HepG2 (cell line): Measurements from ENCODE around the gene TMUB1. TPM values are rescaled to one million over a fixed set of nuclear protein-coding genes. Genes with fewer than 3 reads are reported as not detected.

Experiments used
- ATAC-seq: fragments of 200-7000 bp; cut with Tn5 transposase; 3 replicates; pipeline ENCODE4 v1.9.1; 2020; ENCODE audit warnings: mild to moderate bottlenecking, moderate library complexity
- BruUV-seq: library from RNA; stranded (reverse); fragments of 400-500 nt; replicated peaks from 2 replicates; lab custom pipeline; 2021; lab: Mats Ljungman, UMichigan
- CTCF ChIA-PET: fragments of 300-600 bp; formaldehyde crosslinking; extraction: SDS; loops from one replicate; lab custom pipeline; 2021; ENCODE audit warnings: low total read pairs, inconsistent platforms, low intra/inter-chr PET ratio; lab: Yijun Ruan, JAX
- POLR2A ChIA-PET: fragments of 350-600 bp; sonication (Branson Sonifier 250); formaldehyde crosslinking; loops from one replicate; lab custom pipeline; 2020; ENCODE audit warnings: antibody characterized with exemption, inconsistent platforms; lab: Yijun Ruan, JAX
- DNase-seq: peaks from one replicate; pipeline ENCODE4 v3.0.0-alpha.2; 2015; ENCODE audit warnings: low spot score
- FAIRE-seq: peaks from 3 replicates; lab custom pipeline; 2011; peaks lifted over from hg19 to GRCh38; lab: Jason Lieb, UNC
- H2AFZ ChIP-seq: one replicate; pipeline ENCODE4 v1.6.1; 2011; ENCODE audit warnings: low read length, inconsistent platforms
- H3K27ac ChIP-seq: fragments of 300-600 bp; 3 replicates; pipeline ENCODE4 v1.8.0; 2011; ENCODE audit warnings: mixed run types, mild to moderate bottlenecking, mixed read lengths, low read length, inconsistent platforms; ENCODE audit not compliant: insufficient read depth; ENCODE audit errors: extremely low read length
- H3K27me3 ChIP-seq, 2 experiments: fragments of 200-600 bp in 1 of 2; 2 replicates in 1 of 2; 3 replicates in 1 of 2; pipeline versions ENCODE4 v1.6.0 to v1.8.0; 2011; ENCODE audit warnings: low read length in 2 of 2, mild to moderate bottlenecking in 2 of 2, moderate library complexity in 2 of 2, inconsistent platforms in 1 of 2; ENCODE audit not compliant: insufficient read depth in 2 of 2, control insufficient read depth in 1 of 2
- H3K36me3 ChIP-seq, 2 experiments: fragments of 200-600 bp in 1 of 2; replicated peaks in 1 of 2; 2 replicates in 1 of 2; 3 replicates in 1 of 2; pipeline versions ENCODE4 v1.5.1 to v1.8.0; 2011; ENCODE audit warnings: low read length in 2 of 2, inconsistent platforms in 1 of 2; ENCODE audit not compliant: insufficient read depth in 2 of 2, control insufficient read depth in 1 of 2
- H3K4me1 ChIP-seq: 2 replicates; pipeline ENCODE4 v1.5.1; 2012; ENCODE audit warnings: low read length, inconsistent platforms; ENCODE audit not compliant: insufficient read depth
- H3K4me2 ChIP-seq: 2 replicates; pipeline ENCODE4 v1.6.0; 2011; ENCODE audit warnings: low read depth, low read length, inconsistent platforms
- H3K4me3 ChIP-seq, 3 experiments: fragments of 200-600 bp in 1 of 3; sonication (generic), shearing (Covaris generic) in 1 of 3; replicated peaks in 1 of 3; 2 replicates each; pipeline ENCODE4 v1.5.1; 2011 to 2016; ENCODE audit warnings: low read length in 3 of 3, inconsistent platforms in 2 of 3, low read depth in 2 of 3, mild to moderate bottlenecking in 2 of 3, control low read depth in 1 of 3, mixed read lengths in 1 of 3; ENCODE audit not compliant: insufficient read depth in 1 of 3
- H3K79me2 ChIP-seq: one replicate; pipeline ENCODE4 v1.6.1; 2011; ENCODE audit warnings: low read length, inconsistent platforms; ENCODE audit not compliant: insufficient read depth
- H3K9ac ChIP-seq: 2 replicates; pipeline ENCODE4 v1.6.0; 2011; ENCODE audit warnings: mild to moderate bottlenecking, low read depth, low read length, inconsistent platforms; ENCODE audit not compliant: insufficient read depth
- H3K9me3 ChIP-seq: 2 replicates; pipeline ENCODE4 v1.5.1; 2012; ENCODE audit warnings: mild to moderate bottlenecking, low read length
- H4K20me1 ChIP-seq: 2 replicates; pipeline ENCODE4 v1.6.0; 2011; ENCODE audit warnings: inconsistent platforms, mild to moderate bottlenecking, low read length, moderate library complexity; ENCODE audit not compliant: insufficient read depth
- ESRRA ChIP-seq: sonication (generic); formaldehyde crosslinking; IDR thresholded peaks from 2 replicates; pipeline ENCODE4 v1.5.1; 2020; ENCODE audit warnings: mild to moderate bottlenecking, low read depth, missing genetic modification reagents
- GATAD2A ChIP-seq: IDR thresholded peaks from 2 replicates; pipeline ENCODE4 v1.6.1; 2016
- KDM2A ChIP-seq: sonication (generic); formaldehyde crosslinking; IDR thresholded peaks from 2 replicates; pipeline ENCODE4 v1.4.0; 2020; ENCODE audit warnings: low read depth, missing genetic modification reagents, borderline replicate concordance
- NKX3-1 ChIP-seq: sonication (generic); formaldehyde crosslinking; IDR thresholded peaks from 2 replicates; pipeline ENCODE4 v1.5.0; 2020; ENCODE audit warnings: missing genetic modification reagents
- PRMT3 ChIP-seq: sonication (generic); formaldehyde crosslinking; IDR thresholded peaks from 2 replicates; pipeline ENCODE4 v1.8.1; 2022; ENCODE audit warnings: low read depth, mild to moderate bottlenecking, moderate library complexity, missing genetic modification reagents, borderline replicate concordance
- SYNCRIP ChIP-seq: fragments of 200-400 bp; formaldehyde crosslinking; IDR thresholded peaks from 2 replicates; pipeline ENCODE4 v1.6.1; 2018; ENCODE audit warnings: mild to moderate bottlenecking, low read depth, low read length; ENCODE audit not compliant: insufficient read depth
- TP53 ChIP-seq: sonication (generic); formaldehyde crosslinking; conservative IDR thresholded peaks from 2 replicates; pipeline ENCODE4 v1.4.0; 2020; ENCODE audit warnings: missing genetic modification reagents
- ZFX ChIP-seq: sonication (generic); formaldehyde crosslinking; IDR thresholded peaks from 2 replicates; pipeline ENCODE4 v1.4.0; 2020; ENCODE audit warnings: mild to moderate bottlenecking, low read depth, missing genetic modification reagents, moderate library complexity
- ZNF230 ChIP-seq: sonication (generic); formaldehyde crosslinking; IDR thresholded peaks from 2 replicates; pipeline ENCODE4 v1.4.0; 2020; ENCODE audit warnings: mild to moderate bottlenecking, missing genetic modification reagents
- ZNF510 ChIP-seq: sonication (generic); formaldehyde crosslinking; IDR thresholded peaks from 2 replicates; pipeline ENCODE4 v1.4.0; 2020; ENCODE audit warnings: low read depth, mild to moderate bottlenecking, missing genetic modification reagents
- ZNF615 ChIP-seq: sonication (generic); formaldehyde crosslinking; IDR thresholded peaks from 2 replicates; pipeline ENCODE4 v1.5.0; 2020; ENCODE audit warnings: mild to moderate bottlenecking, missing genetic modification reagents, borderline replicate concordance
- ZNF616 ChIP-seq: sonication (generic); formaldehyde crosslinking; IDR thresholded peaks from 2 replicates; pipeline ENCODE4 v1.5.0; 2020; ENCODE audit warnings: low read depth, mild to moderate bottlenecking, missing genetic modification reagents
- ZNF839 ChIP-seq: sonication (generic); formaldehyde crosslinking; IDR thresholded peaks from 2 replicates; pipeline ENCODE4 v1.4.0; 2020; ENCODE audit warnings: missing genetic modification reagents, mild to moderate bottlenecking, borderline replicate concordance
- WGBS: methylation state at CpG from one replicate; pipeline ENCODE4 v1.1.6; 2017; ENCODE audit warnings: low lambda C conversion rate; 5-methylcytosine and 5-hydroxymethylcytosine counted together
- in situ Hi-C: cut with HindIII; loops from 2 replicates; pipeline ENCODE4 v1.10.0; 2017; ENCODE audit warnings: low pct_unique_long_range_greater_than_20kb; ENCODE audit not compliant: extremely low pct_ligation_motif_present
- intact Hi-C: fragments of 100-400 bp; cut with micrococcal nuclease; formaldehyde crosslinking; loops from one replicate; pipeline ENCODE4 v1.10.0; 2022; ENCODE audit not compliant: unreplicated experiment
- polyA plus RNA-seq, 8 experiments: library from polyadenylated mRNA; depleted of rRNA in 3 of 8; stranded (reverse) in 7 of 8; unstranded in 1 of 8; fragments of >200 nt; fragmentation: Illumina TruSeq in 4 of 8; extraction: Trizol in 4 of 8; gene quantifications; 2 replicates each; pipeline versions ENCODE4 v1.2.1 to v1.2.3, GENCODE V29; 2011 to 2016; ENCODE audit warnings: low read depth in 4 of 8, missing spikeins in 1 of 8, mixed read lengths in 1 of 8; ENCODE audit not compliant: insufficient read depth in 1 of 8
- total RNA-seq, 5 experiments: library from RNA; depleted of rRNA; stranded (reverse); fragments of >200 nt; fragmentation: Illumina TruSeq; extraction: Trizol; gene quantifications; 2 replicates each; pipeline ENCODE4 v1.2.3, GENCODE V29; 2016; ENCODE audit warnings: low read depth in 1 of 5
- TF ChIP-seq, protein P1 (sequence below): sonication (generic); formaldehyde crosslinking; IDR thresholded peaks from 2 replicates; pipeline ENCODE4 v1.8.1; 2023; ENCODE audit warnings: missing genetic modification reagents, inconsistent platforms, borderline replicate concordance
- TF ChIP-seq, protein P2 (sequence below): sonication (generic); formaldehyde crosslinking; IDR thresholded peaks from 2 replicates; pipeline ENCODE4 v1.5.0; 2020; ENCODE audit warnings: missing genetic modification reagents, mild to moderate bottlenecking, borderline replicate concordance
- TF ChIP-seq, protein P3 (sequence below): sonication (generic); formaldehyde crosslinking; IDR thresholded peaks from 2 replicates; pipeline ENCODE4 v1.4.0; 2020; ENCODE audit warnings: missing genetic modification reagents, mild to moderate bottlenecking, borderline replicate concordance

TMUB1 gene
- total and polyA plus RNA-seq, 2 of the 13 experiments (the other 11 are each of a cell fraction or from before 2014, with no cell fraction given), result 44.8 to 51.6 TPM

DNA sequence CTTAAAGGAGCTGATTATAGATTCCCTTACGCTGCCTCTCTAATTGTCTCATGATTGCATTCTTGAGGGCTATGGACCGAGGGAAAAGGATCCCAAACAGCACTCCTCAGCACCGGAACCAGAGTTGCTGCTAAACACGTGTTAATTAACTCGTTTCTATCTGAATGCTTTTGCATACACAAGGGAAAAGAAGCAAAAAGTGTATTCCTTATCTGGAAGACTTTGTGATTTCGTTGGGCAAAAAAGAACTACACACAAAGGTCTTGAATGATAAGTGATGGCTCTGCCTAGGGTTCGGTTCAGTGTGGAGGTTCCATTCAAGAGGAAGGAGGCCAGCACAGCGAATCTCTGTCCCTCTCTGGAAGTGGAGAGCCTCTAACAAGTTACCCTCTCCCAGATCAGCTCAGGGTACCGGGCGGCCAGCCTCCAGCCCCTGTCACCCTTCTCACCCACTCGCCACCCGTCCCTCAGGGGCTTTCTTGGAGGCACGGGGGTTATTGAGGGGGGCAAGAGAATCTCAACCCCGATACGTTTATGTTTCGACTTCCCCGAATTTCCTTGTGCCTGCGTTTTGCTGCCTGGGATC, 24.4 kb downstream of the TMUB1 start (continued):
- TF ChIP-seq NKX3-1 (CRISPR knock-in tag), result no peak

DNA sequence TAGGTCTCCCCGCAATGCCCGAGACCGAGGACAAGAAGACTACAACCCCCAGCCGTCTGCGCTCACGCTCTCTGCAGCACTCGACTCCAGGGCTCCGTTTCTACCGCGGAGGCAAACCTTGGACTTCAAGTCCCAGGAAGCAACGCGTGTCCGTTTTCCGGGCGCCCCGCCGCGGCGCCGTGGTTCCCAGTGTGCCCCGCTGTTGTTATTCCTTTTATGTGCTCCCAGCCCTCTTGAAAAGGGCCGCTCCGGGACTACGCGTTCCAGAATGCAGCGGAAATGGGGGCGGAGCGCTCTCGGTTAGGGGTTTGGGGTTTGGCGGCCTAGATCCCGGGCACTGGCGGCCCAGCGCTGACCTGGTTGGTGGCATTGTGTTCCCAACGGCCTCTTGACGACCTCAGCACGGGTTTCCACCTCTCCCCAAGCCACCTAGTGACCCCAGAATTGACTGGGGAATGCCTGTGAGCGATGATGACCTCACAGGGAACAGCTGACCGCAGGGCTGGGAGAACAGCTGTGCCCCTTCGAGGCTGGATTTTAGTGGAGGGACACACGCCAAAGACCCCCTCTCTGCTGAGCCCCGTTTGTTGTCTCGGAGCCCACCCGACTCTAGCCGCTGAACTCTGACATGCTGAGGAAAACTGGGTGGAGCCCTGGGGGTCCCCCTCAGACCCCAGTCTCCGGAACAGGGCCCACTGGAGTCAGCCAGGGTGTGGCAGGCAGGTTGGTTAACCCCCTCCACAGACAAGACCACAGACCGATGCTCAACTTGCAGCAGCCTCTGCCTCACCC, 25.1 kb downstream of the TMUB1 start:
- 3% methylated on average over 12 of the region's 46 CpGs for WGBS
- Histone ChIP-seq H2AFZ (no peak overlapping the region), H3K4me2 (peak overlapping the region; percentile 98), H4K20me1 (no peaks in the 10 kb centered on the region), H3K9me3 (no peaks in the 10 kb centered on the region), H3K36me3 (0 out of 5 replicates have a peak, but pooled peaks cover 0 to 2% of the 10 kb centered on the region in 2 experiments), H3K27ac (peak overlapping the region; percentile 86), H3K79me2 (peaks cover 14% of the 10 kb centered on the region), H3K4me3 (peak overlapping the region; percentile 69 to 92 (median 90)), H3K9ac (peak overlapping the region; percentile 87), H3K27me3 (no peaks in the 10 kb centered on the region; a peak in 1 of 5 replicates), H3K4me1 (peaks cover 42% of the 10 kb centered on the region)
- intact Hi-C loops (loop anchor here (1.0 to 2.0 kb wide), 3 partner anchors 29 to 53 kb away; partner anchors contain the start of genes ABCB8 and AGAP3), in situ Hi-C loops (no loop called here)
- ATAC-seq, result peak; percentile 79
- BruUV-seq, result TSS peak; percentile 79
- ChIA-PET POLR2A (interaction anchor here (0.8 to 2.0 kb wide), 7 partner anchors 18 to 49 kb away, joined by 3 to 8 read pairs (median 5); partner anchors contain the start of genes ABCB8, AGAP3, FASTK and TMUB1), CTCF (no interaction called here)
- FAIRE-seq, result peak; percentile 97
- peak; percentile 99 for DNase-seq
- 0 out of 2 replicates have a peak, but pooled peaks have one; percentile 36 for TF ChIP-seq ZNF230 (CRISPR knock-in tag)
- no peak for TF ChIP-seq ZNF839 (CRISPR knock-in tag)
- TF ChIP-seq ZNF510, result no peak
- TF ChIP-seq ZFX, result peak; percentile 94
- TF ChIP-seq, protein P1, sequence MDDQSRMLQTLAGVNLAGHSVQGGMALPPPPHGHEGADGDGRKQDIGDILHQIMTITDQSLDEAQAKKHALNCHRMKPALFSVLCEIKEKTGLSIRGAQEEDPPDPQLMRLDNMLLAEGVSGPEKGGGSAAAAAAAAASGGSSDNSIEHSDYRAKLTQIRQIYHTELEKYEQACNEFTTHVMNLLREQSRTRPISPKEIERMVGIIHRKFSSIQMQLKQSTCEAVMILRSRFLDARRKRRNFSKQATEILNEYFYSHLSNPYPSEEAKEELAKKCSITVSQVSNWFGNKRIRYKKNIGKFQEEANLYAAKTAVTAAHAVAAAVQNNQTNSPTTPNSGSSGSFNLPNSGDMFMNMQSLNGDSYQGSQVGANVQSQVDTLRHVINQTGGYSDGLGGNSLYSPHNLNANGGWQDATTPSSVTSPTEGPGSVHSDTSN (CRISPR knock-in tag), result no peak
- TF ChIP-seq PRMT3 (CRISPR knock-in tag), result no peak; the same call in 1 of the 2 replicates
- TF ChIP-seq ESRRA (CRISPR knock-in tag), result no peak
- TF ChIP-seq, protein P2, sequence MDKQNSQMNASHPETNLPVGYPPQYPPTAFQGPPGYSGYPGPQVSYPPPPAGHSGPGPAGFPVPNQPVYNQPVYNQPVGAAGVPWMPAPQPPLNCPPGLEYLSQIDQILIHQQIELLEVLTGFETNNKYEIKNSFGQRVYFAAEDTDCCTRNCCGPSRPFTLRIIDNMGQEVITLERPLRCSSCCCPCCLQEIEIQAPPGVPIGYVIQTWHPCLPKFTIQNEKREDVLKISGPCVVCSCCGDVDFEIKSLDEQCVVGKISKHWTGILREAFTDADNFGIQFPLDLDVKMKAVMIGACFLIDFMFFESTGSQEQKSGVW (CRISPR knock-in tag), result no peak
- peak; percentile 57; the same call in 1 of the 2 replicates for TF ChIP-seq KDM2A (CRISPR knock-in tag)
- peak; percentile 58; the same call in 1 of the 2 replicates for TF ChIP-seq GATAD2A (CRISPR knock-in tag)
- TF ChIP-seq ZNF616 (CRISPR knock-in tag), result no peak
- no peak for TF ChIP-seq SYNCRIP
- no peak for TF ChIP-seq TP53 (CRISPR knock-in tag)
- no peak for TF ChIP-seq ZNF615 (CRISPR knock-in tag)
- TF ChIP-seq, protein P3, sequence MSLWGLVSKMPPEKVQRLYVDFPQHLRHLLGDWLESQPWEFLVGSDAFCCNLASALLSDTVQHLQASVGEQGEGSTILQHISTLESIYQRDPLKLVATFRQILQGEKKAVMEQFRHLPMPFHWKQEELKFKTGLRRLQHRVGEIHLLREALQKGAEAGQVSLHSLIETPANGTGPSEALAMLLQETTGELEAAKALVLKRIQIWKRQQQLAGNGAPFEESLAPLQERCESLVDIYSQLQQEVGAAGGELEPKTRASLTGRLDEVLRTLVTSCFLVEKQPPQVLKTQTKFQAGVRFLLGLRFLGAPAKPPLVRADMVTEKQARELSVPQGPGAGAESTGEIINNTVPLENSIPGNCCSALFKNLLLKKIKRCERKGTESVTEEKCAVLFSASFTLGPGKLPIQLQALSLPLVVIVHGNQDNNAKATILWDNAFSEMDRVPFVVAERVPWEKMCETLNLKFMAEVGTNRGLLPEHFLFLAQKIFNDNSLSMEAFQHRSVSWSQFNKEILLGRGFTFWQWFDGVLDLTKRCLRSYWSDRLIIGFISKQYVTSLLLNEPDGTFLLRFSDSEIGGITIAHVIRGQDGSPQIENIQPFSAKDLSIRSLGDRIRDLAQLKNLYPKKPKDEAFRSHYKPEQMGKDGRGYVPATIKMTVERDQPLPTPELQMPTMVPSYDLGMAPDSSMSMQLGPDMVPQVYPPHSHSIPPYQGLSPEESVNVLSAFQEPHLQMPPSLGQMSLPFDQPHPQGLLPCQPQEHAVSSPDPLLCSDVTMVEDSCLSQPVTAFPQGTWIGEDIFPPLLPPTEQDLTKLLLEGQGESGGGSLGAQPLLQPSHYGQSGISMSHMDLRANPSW, result peak; percentile 82; the same call in 1 of the 2 replicates
